Mucosa of descending colon (tissue), 3 donors: ENCODE measurements around the gene IQSEC3. TPM values are rescaled to one million over a fixed set of nuclear protein-coding genes. Genes with fewer than 3 reads are reported as not detected.
A peak's percentile ranks its signal among the peaks of the same experiment; 100 is the strongest.
"Not testable (repeated sequence)": the region's sequence is repeated elsewhere in the genome, so short reads cannot be mapped to it uniquely, and the experiment has no call there.

ENCODE experiments used
- ATAC-seq: fragments of 200-7000 bp; cut with Tn5 transposase; one replicate; pipeline ENCODE4 v1.9.1; 2020; ENCODE audit warnings: mild to moderate bottlenecking, moderate library complexity
- DNase-seq, 3 donors: peaks; one replicate each; pipeline ENCODE4 v3.0.0-alpha.2; 2020
- H3K36me3 ChIP-seq: fragments of 200-600 bp; one replicate; pipeline ENCODE4 v1.8.0; 2021; ENCODE audit warnings: low read depth, mild to moderate bottlenecking
- H3K4me1 ChIP-seq: fragments of 200-600 bp; one replicate; pipeline ENCODE4 v1.8.0; 2021; ENCODE audit warnings: low read depth, mild to moderate bottlenecking
- H3K4me3 ChIP-seq: fragments of 200-600 bp; one replicate; pipeline ENCODE4 v1.8.0; 2021; ENCODE audit warnings: mild to moderate bottlenecking
- H3K9me3 ChIP-seq: fragments of 200-600 bp; one replicate; pipeline ENCODE4 v1.8.0; 2021; ENCODE audit warnings: mild to moderate bottlenecking
- CTCF ChIP-seq: fragments of 200-600 bp; IDR thresholded peaks from one replicate; pipeline ENCODE4 v1.8.0; 2022; ENCODE audit warnings: antibody characterized with exemption, mild to moderate bottlenecking
- intact Hi-C, 2 donors: fragments of 100-400 bp; cut with DNase I in 1 of 2; cut with micrococcal nuclease in 1 of 2; formaldehyde crosslinking; loops; one replicate each; pipeline versions ENCODE4 v1.11.0 to v1.11.1; 2022; cut with DNase I, micrococcal nuclease
- total RNA-seq, 3 donors: library from RNA; stranded (reverse); fragmentation: NEBNext Ultra II Directional in 2 of 3; extraction: Animal tissue kit (Norgen Biotek cat#: 25700) in 2 of 3; gene quantifications; one replicate each; pipeline versions ENCODE4 v1.2.1 to v1.2.4, GENCODE V29; 2021 to 2023
- donor health status: DM: no; HTN: no; CAD: no; lungs with moderate emphysema.
- donor health status: DM: no; HTN: no; CAD: no.
- donor health status: DM: no; HTN: yes; CAD: no.

Gene IQSEC3
- total RNA-seq, 3 donors from 2014 or later: 0.23 to 2.3 (median 1.1) TPM

- Histone ChIP-seq H3K4me1 (peaks cover 19% of the 10 kb centered on the region), H3K4me3 (no peak within 1 kb of the TSS)
These were observed 147.6 kb downstream of the IQSEC3 start, which contains the start of gene SLC6A12 for GRCh38 chr12:214003-214741. Gene SLC6A12 (minus strand): TSS chr12:214157. CDS start chr12:209986, 4,171 bp downstream.

GRCh38 chr12:215116-215515, 148.5 kb downstream of the IQSEC3 start:
- DNase-seq (no peak), ATAC-seq (no peak)
- Histone ChIP-seq H3K9me3 (no peaks in the 10 kb centered on the region), H3K4me1 (peaks cover 19% of the 10 kb centered on the region), H3K36me3 (no peaks in the 10 kb centered on the region), H3K4me3 (no peak overlapping the region)
- no peak for TF ChIP-seq CTCF
- intact Hi-C loops: no loop called here

More at GRCh38 chr12:214003-214741, 147.6 kb downstream of the IQSEC3 start, which contains the start of gene SLC6A12:
- intact Hi-C loops: no loop called here
- ATAC-seq (peak; percentile 40), DNase-seq (no peak)
- no peaks in the 10 kb centered on the region for H3K36me3 ChIP-seq
- TF ChIP-seq CTCF: no peak
- H3K9me3 ChIP-seq: no peaks in the 10 kb centered on the region

- H3K9me3 ChIP-seq: not testable (repeated sequence)
These were observed 150.5 kb downstream of the IQSEC3 start for GRCh38 chr12:217029-217428.

GRCh38 chr12:218221-218620, 151.7 kb downstream of the IQSEC3 start:
- Histone ChIP-seq H3K4me3 (no peak overlapping the region), H3K4me1 (peaks cover 7% of the 10 kb centered on the region), H3K9me3 (no peaks in the 10 kb centered on the region), H3K36me3 (no peaks in the 10 kb centered on the region)
- DNase-seq (no peak), ATAC-seq (no peak)
- intact Hi-C loops: no loop called here
- TF ChIP-seq CTCF: no peak

More at GRCh38 chr12:217029-217428, 150.5 kb downstream of the IQSEC3 start:
- ATAC-seq, H3K4me3 ChIP-seq, DNase-seq, H3K36me3 ChIP-seq, intact Hi-C loops: not testable (repeated sequence)
- H3K4me1 ChIP-seq: peaks cover 14% of the 10 kb centered on the region

- ATAC-seq: no peak
- H3K9me3 ChIP-seq: no peaks in the 10 kb centered on the region
- DNase-seq: no peak
- intact Hi-C loops: no loop called here
- no peak for TF ChIP-seq CTCF
- H3K4me1 ChIP-seq: no peaks in the 10 kb centered on the region
- no peaks in the 10 kb centered on the region for H3K36me3 ChIP-seq
- H3K4me3 ChIP-seq: no peak overlapping the region
These were observed 152.4 kb downstream of the IQSEC3 start for GRCh38 chr12:218728-219590.

- Histone ChIP-seq H3K9me3 (no peaks in the 10 kb centered on the region), H3K4me3 (no peak overlapping the region), H3K4me1 (no peaks in the 10 kb centered on the region), H3K36me3 (no peaks in the 10 kb centered on the region)
- DNase-seq: peak; percentile 74 to 81 (median 81)
- intact Hi-C loops: no loop called here
- peak; percentile 62 for TF ChIP-seq CTCF
- ATAC-seq: peak; percentile 97
These were observed 153.4 kb downstream of the IQSEC3 start for GRCh38 chr12:219891-220352.
